H9 (cell line): ENCODE results near the gene CUEDC1. TPM values are rescaled to one million over a fixed set of nuclear protein-coding genes. Genes with fewer than 3 reads are reported as not detected.

ENCODE experiments used
- DNase-seq: peaks from one replicate; pipeline ENCODE4 v3.0.0-alpha.2; 2017
- H2AFZ ChIP-seq: one replicate; pipeline ENCODE4 v1.6.1; 2013; ENCODE audit warnings: mild to moderate bottlenecking, low read length, control low read depth, moderate library complexity
- H2AK5ac ChIP-seq: 2 replicates; pipeline ENCODE4 v1.6.1; 2013; ENCODE audit warnings: low read length, control low read depth, mixed read lengths; ENCODE audit not compliant: insufficient read length
- H2BK120ac ChIP-seq: one replicate; pipeline ENCODE4 v1.6.1; 2013; ENCODE audit warnings: low read depth, mild to moderate bottlenecking, low read length, control low read depth, inconsistent platforms; ENCODE audit not compliant: poor library complexity, severe bottlenecking
- H2BK12ac ChIP-seq: 2 replicates; pipeline ENCODE4 v1.6.1; 2013; ENCODE audit warnings: low read length, control low read depth, mixed read lengths, low read depth; ENCODE audit not compliant: insufficient read length
- H2BK15ac ChIP-seq: 2 replicates; pipeline ENCODE4 v1.6.1; 2013; ENCODE audit warnings: low read depth, low read length, control low read depth
- H2BK20ac ChIP-seq: one replicate; pipeline ENCODE4 v1.6.1; 2013; ENCODE audit warnings: low read depth, mild to moderate bottlenecking, low read length, control low read depth, inconsistent platforms; ENCODE audit not compliant: poor library complexity, severe bottlenecking
- H2BK5ac ChIP-seq: 2 replicates; pipeline ENCODE4 v1.6.1; 2013; ENCODE audit warnings: low read length, control low read depth, mixed read lengths; ENCODE audit not compliant: insufficient read length
- H3K14ac ChIP-seq: 2 replicates; pipeline ENCODE4 v1.6.1; 2013; ENCODE audit warnings: low read length, control low read depth; ENCODE audit not compliant: insufficient read depth
- H3K18ac ChIP-seq: 2 replicates; pipeline ENCODE4 v1.6.1; 2013; ENCODE audit warnings: low read depth, mild to moderate bottlenecking, mixed read lengths, low read length, control low read depth; ENCODE audit not compliant: insufficient read length
- H3K23ac ChIP-seq: 2 replicates; pipeline ENCODE4 v1.6.1; 2013; ENCODE audit warnings: low read length, control low read depth, mixed read lengths, low read depth; ENCODE audit not compliant: insufficient read length
- H3K23me2 ChIP-seq: 2 replicates; pipeline ENCODE4 v1.6.1; 2013; ENCODE audit warnings: low read depth, mild to moderate bottlenecking, mixed read lengths, low read length, control low read depth; ENCODE audit not compliant: insufficient read length, poor library complexity, severe bottlenecking
- H3K27ac ChIP-seq: 2 replicates; pipeline ENCODE4 v1.5.1; 2013; ENCODE audit warnings: low read length, control low read depth, mixed read lengths, low read depth; ENCODE audit not compliant: insufficient read length
- H3K27me3 ChIP-seq: 2 replicates; pipeline ENCODE4 v1.6.1; 2013; ENCODE audit warnings: low read length, control low read depth, inconsistent platforms; ENCODE audit not compliant: insufficient read depth
- H3K4ac ChIP-seq: 2 replicates; pipeline ENCODE4 v1.6.1; 2013; ENCODE audit warnings: low read depth, mild to moderate bottlenecking, control low read depth, inconsistent platforms, low read length, moderate library complexity
- H3K4me1 ChIP-seq: 2 replicates; pipeline ENCODE4 v1.6.1; 2013; ENCODE audit warnings: low read length, control low read depth, inconsistent platforms; ENCODE audit not compliant: insufficient read depth
- H3K4me2 ChIP-seq: 2 replicates; pipeline ENCODE4 v1.6.1; 2013; ENCODE audit warnings: low read length, control low read depth, mixed read lengths; ENCODE audit not compliant: insufficient read length, insufficient read depth
- H3K56ac ChIP-seq: 2 replicates; pipeline ENCODE4 v1.6.1; 2013; ENCODE audit warnings: low read depth, mild to moderate bottlenecking, mixed read lengths, low read length, control low read depth; ENCODE audit not compliant: insufficient read length
- H3K79me1 ChIP-seq: 2 replicates; pipeline ENCODE4 v1.6.1; 2013; ENCODE audit warnings: low read depth, mild to moderate bottlenecking, moderate library complexity, low read length, control low read depth, inconsistent platforms; ENCODE audit not compliant: insufficient read depth, poor library complexity, severe bottlenecking
- H3K79me2 ChIP-seq: 2 replicates; pipeline ENCODE4 v1.6.1; 2013; ENCODE audit warnings: low read length, control low read depth, inconsistent platforms; ENCODE audit not compliant: insufficient read depth
- H3K9ac ChIP-seq: 2 replicates; pipeline ENCODE4 v1.6.1; 2013; ENCODE audit warnings: low read length, control low read depth, mixed read lengths; ENCODE audit not compliant: insufficient read length; ENCODE audit errors: extremely low read depth
- H3K9me3 ChIP-seq: one replicate; pipeline ENCODE4 v1.6.1; 2013; ENCODE audit warnings: low read depth, low read length, inconsistent platforms; ENCODE audit not compliant: control insufficient read depth
- H3T11ph ChIP-seq: one replicate; pipeline ENCODE4 v1.6.1; 2013; ENCODE audit warnings: mild to moderate bottlenecking, low read length, control low read depth, inconsistent platforms
- H4K20me1 ChIP-seq: one replicate; pipeline ENCODE4 v1.6.1; 2013; ENCODE audit not compliant: control insufficient read depth, insufficient read length, insufficient read depth
- H4K5ac ChIP-seq: 2 replicates; pipeline ENCODE4 v1.6.1; 2013; ENCODE audit warnings: low read depth, mild to moderate bottlenecking, mixed read lengths, low read length, control low read depth; ENCODE audit not compliant: insufficient read length
- H4K8ac ChIP-seq: replicated peaks from 2 replicates; pipeline ENCODE4 v1.6.1; 2013; ENCODE audit warnings: low read length, control low read depth, mixed read lengths, low read depth; ENCODE audit not compliant: insufficient read length
- H4K91ac ChIP-seq: 2 replicates; pipeline ENCODE4 v1.6.1; 2013; ENCODE audit warnings: low read depth, mild to moderate bottlenecking, moderate library complexity, mixed read lengths, low read length, control low read depth; ENCODE audit not compliant: insufficient read length
- H3K27ac Mint-ChIP-seq, 3 experiments: 2 replicates in 2 of 3; 3 replicates in 1 of 3; pipeline ENCODE4 v1.8.0; 2020 to 2021; ENCODE audit warnings: mixed read lengths in 3 of 3, mild to moderate bottlenecking in 1 of 3, moderate library complexity in 1 of 3
- H3K27me3 Mint-ChIP-seq: 2 replicates; pipeline ENCODE4 v1.8.0; 2021; ENCODE audit warnings: low read depth, mild to moderate bottlenecking, moderate library complexity, mixed read lengths
- H3K36me3 Mint-ChIP-seq, 3 experiments: 2 replicates in 2 of 3; 3 replicates in 1 of 3; pipeline ENCODE4 v1.8.0; 2020 to 2021; ENCODE audit warnings: low read depth in 3 of 3, mixed read lengths in 3 of 3; ENCODE audit not compliant: insufficient read depth in 1 of 3
- H3K4me1 Mint-ChIP-seq, 2 experiments: 2 replicates each; pipeline ENCODE4 v1.8.0; 2020; ENCODE audit warnings: mixed read lengths in 2 of 2
- H3K4me3 Mint-ChIP-seq, 2 experiments: 2 replicates in 1 of 2; 3 replicates in 1 of 2; pipeline ENCODE4 v1.8.0; 2020 to 2021; ENCODE audit warnings: mild to moderate bottlenecking in 2 of 2, mixed read lengths in 2 of 2, moderate library complexity in 1 of 2
- H3K9me3 Mint-ChIP-seq, 2 experiments: 2 replicates in 1 of 2; 3 replicates in 1 of 2; pipeline ENCODE4 v1.8.0; 2020; ENCODE audit warnings: mild to moderate bottlenecking in 2 of 2, mixed read lengths in 2 of 2, moderate library complexity in 1 of 2
- CTCF ChIP-seq: fragments of 200-600 bp; sonication (generic); conservative IDR thresholded peaks from 3 replicates; pipeline ENCODE4 v1.8.0; 2021; ENCODE audit warnings: antibody characterized with exemption, mild to moderate bottlenecking
- total RNA-seq: library from RNA; stranded (reverse); gene quantifications from 2 replicates; pipeline ENCODE4 v1.2.1, GENCODE V29; 2021

Gene CUEDC1
- total RNA-seq, 1 experiment from 2014 or later = 7.3 TPM

- no peak overlapping the region for H3K23ac ChIP-seq
- no peak overlapping the region for H3K4ac ChIP-seq
- no peak overlapping the region for H3K18ac ChIP-seq
- H3K4me2 ChIP-seq = no peak overlapping the region
- no peak overlapping the region for H2BK12ac ChIP-seq
- H4K91ac ChIP-seq = no peak overlapping the region
- H4K20me1 ChIP-seq = no peaks in the 10 kb centered on the region
- no peak overlapping the region for H2AFZ ChIP-seq
- H3K9ac ChIP-seq = no peak overlapping the region
- no peaks in the 10 kb centered on the region for H3K9me3 ChIP-seq
- H3K14ac ChIP-seq = no peak overlapping the region
- DNase-seq = no peak
- no peaks in the 10 kb centered on the region for H3K9me3 Mint-ChIP-seq
- H2BK120ac ChIP-seq = no peak overlapping the region
- H2BK15ac ChIP-seq = no peak overlapping the region
- no peak overlapping the region for H3K27ac ChIP-seq
- no peaks in the 10 kb centered on the region for H3K79me2 ChIP-seq
- H2BK20ac ChIP-seq = no peak overlapping the region
- H3K4me1 Mint-ChIP-seq = peaks cover 27 to 30% of the 10 kb centered on the region in 2 experiments
- no peak overlapping the region for H3K56ac ChIP-seq
- no peaks in the 10 kb centered on the region for H3K79me1 ChIP-seq
- no peaks in the 10 kb centered on the region for H3K23me2 ChIP-seq
- no peak overlapping the region for H2AK5ac ChIP-seq
- no peaks in the 10 kb centered on the region for H3K27me3 ChIP-seq
- H3K36me3 Mint-ChIP-seq = peaks cover 19 to 65% (median 45%) of the 10 kb centered on the region in 3 experiments
- no peak for TF ChIP-seq CTCF
- no peak overlapping the region for H3T11ph ChIP-seq
- H3K4me3 Mint-ChIP-seq = no peak overlapping the region
- peak overlapping the region in 1 of 3 experiments; percentile 61; a peak in 1 of 7 replicates for H3K27ac Mint-ChIP-seq
- no peak overlapping the region for H2BK5ac ChIP-seq
- H4K8ac ChIP-seq = no peak overlapping the region
- no peaks in the 10 kb centered on the region for H3K27me3 Mint-ChIP-seq
- H4K5ac ChIP-seq = no peak overlapping the region
- no peaks in the 10 kb centered on the region for H3K4me1 ChIP-seq
Measured at GRCh38 chr17:57999010-57999495, 43.8 kb upstream of the CUEDC1 start.
